Lung (tissue), 12 donors: Measurements from ENCODE around the gene VAMP8. TPM values are rescaled to one million over a fixed set of nuclear protein-coding genes. Genes with fewer than 3 reads are reported as not detected.

ENCODE experiments used
- ATAC-seq: fragments of 200-7000 bp; cut with Tn5 transposase; one replicate; pipeline ENCODE4 v1.9.1; 2020; ENCODE audit warnings: moderate number of reproducible peaks; ENCODE audit not compliant: insufficient read depth, low FRiP score
- DNase-seq, 3 donors: peaks; one replicate each; pipeline ENCODE4 v3.0.0-alpha.2; 2013 to 2017
- H3K27ac ChIP-seq, 2 donors: one replicate each; pipeline ENCODE4 v1.5.1; 2013; ENCODE audit warnings: mild to moderate bottlenecking in 2 of 2, moderate library complexity in 2 of 2, control low read depth in 1 of 2, inconsistent platforms in 1 of 2, low read depth in 1 of 2, low read length in 1 of 2
- H3K27me3 ChIP-seq, 3 donors: one replicate each; pipeline ENCODE4 v1.5.1; 2013; ENCODE audit warnings: low read length in 2 of 3; ENCODE audit not compliant: control insufficient read depth in 3 of 3, insufficient read depth in 3 of 3
- H3K36me3 ChIP-seq, 4 donors: one replicate each; pipeline ENCODE4 v1.5.1; 2013; ENCODE audit warnings: low read length in 4 of 4, mild to moderate bottlenecking in 1 of 4, moderate library complexity in 1 of 4; ENCODE audit not compliant: control insufficient read depth in 4 of 4, insufficient read depth in 4 of 4
- H3K4me1 ChIP-seq, 5 donors: one replicate each; pipeline ENCODE4 v1.5.1; 2013; ENCODE audit warnings: low read length in 5 of 5, mild to moderate bottlenecking in 2 of 5, moderate library complexity in 1 of 5; ENCODE audit not compliant: control insufficient read depth in 5 of 5, insufficient read depth in 5 of 5
- H3K4me3 ChIP-seq: one replicate; pipeline ENCODE4 v1.5.1; 2013; ENCODE audit warnings: mild to moderate bottlenecking, control low read depth, moderate library complexity
- H3K9ac ChIP-seq, 2 donors: one replicate each; pipeline ENCODE4 v1.5.1; 2013; ENCODE audit warnings: low read length in 2 of 2, control low read depth in 1 of 2; ENCODE audit not compliant: insufficient read depth in 1 of 2
- H3K9me3 ChIP-seq, 4 donors: one replicate each; pipeline ENCODE4 v1.5.1; 2013; ENCODE audit warnings: low read length in 3 of 4, mild to moderate bottlenecking in 1 of 4, moderate library complexity in 1 of 4; ENCODE audit not compliant: control insufficient read depth in 4 of 4, insufficient read depth in 3 of 4
- CTCF ChIP-seq: IDR thresholded peaks from 2 replicates; pipeline ENCODE4 v1.5.1; 2012; ENCODE audit warnings: mild to moderate bottlenecking; ENCODE audit errors: control extremely low read depth, extremely low read depth
- WGBS, 2 donors: extraction: QIAGEN DNeasy Blood & Tissue Kit; methylation state at CpG; one replicate each; pipeline ENCODE4 v1.1.7; 2013; 5-methylcytosine and 5-hydroxymethylcytosine counted together
- polyA plus RNA-seq, 2 donors: library from polyadenylated mRNA; stranded (reverse); fragments of 200-250 nt; gene quantifications; one replicate each; pipeline ENCODE4 v1.2.1, GENCODE V29; 2013
- total RNA-seq, 2 donors: library from RNA; depleted of rRNA in 1 of 2; stranded (reverse); fragments of >200 nt in 1 of 2; gene quantifications; one replicate each; pipeline ENCODE4 v1.2.1, GENCODE V29; 2014 to 2021
- donor health status: control.
- donor health status: control.
- donor health status: Bipolar disorder and iron deficiency.
- donor health status: healthy.
- donor health status: DM: yes; HTN: yes; CAD: no.

The VAMP8 gene
- total and polyA plus RNA-seq, 4 donors, result 64.0 to 626 (median 320) TPM

GRCh38 chr2:85600235-85600575 is 22.8 kb downstream of the VAMP8 start:
- 91 to 98% methylated on average over 3 of the region's 3 CpGs for WGBS, 2 donors
- Histone ChIP-seq H3K27me3 (no peaks in the 10 kb centered on the region), H3K4me1 (peaks cover 12 to 27% (median 23%) of the 10 kb centered on the region in 5 donors), H3K36me3 (peaks cover 0 to 33% (median 12%) of the 10 kb centered on the region in 4 donors), H3K9ac (no peak overlapping the region), H3K27ac (peak overlapping the region in 1 of 2 donors; percentile 7), H3K9me3 (no peaks in the 10 kb centered on the region), H3K4me3 (no peak overlapping the region)
- ATAC-seq, result no peak
- no peak for TF ChIP-seq CTCF
- no peak for DNase-seq

- Histone ChIP-seq H3K4me1 (peaks cover 12 to 35% (median 27%) of the 10 kb centered on the region in 5 donors), H3K27ac (peak overlapping the region in 1 of 2 donors; percentile 71)
- no peak for ATAC-seq
Observed at GRCh38 chr2:85600951-85601770, 23.8 kb downstream of the VAMP8 start.

DNA sequence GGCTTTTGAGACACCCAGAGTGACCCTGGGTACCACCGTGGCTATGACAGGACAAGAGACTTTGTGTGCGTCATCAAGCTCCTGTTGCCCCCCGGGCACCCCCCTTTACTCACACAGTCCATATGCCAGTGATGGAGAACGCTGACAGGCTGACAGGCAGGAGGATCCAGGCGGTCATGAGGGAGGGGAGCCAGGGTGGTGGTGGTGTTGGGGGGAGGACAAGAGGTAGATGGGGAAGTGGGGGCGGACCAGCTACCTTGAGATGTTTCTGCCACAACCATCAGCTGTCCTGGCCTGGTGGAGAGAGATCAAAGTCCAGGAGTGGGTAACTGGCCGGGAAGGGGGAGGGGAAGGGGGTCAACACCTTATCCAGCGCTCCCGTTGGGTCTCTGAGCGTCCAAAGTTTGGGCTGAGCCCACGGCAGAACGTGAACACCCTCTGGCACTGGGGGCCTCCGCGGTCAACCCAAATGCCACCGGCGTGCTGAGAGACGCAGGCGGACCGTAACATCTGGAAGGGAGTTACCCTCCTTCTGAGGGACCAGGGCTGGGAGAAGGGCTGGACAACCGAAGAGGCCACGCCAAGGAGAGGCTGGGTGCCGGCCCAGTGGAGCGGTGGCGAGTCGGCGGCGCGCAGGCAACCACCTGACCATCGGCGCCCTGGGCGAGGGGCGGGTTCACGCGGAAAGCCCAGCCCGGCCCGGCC is 24.5 kb downstream of the VAMP8 start:
- ATAC-seq (peak; percentile 51), DNase-seq (peak in 2 of 3 donors; percentile 21 to 29)
- H3K27ac ChIP-seq, result peak overlapping the region; percentile 71 to 88
- H3K4me1 ChIP-seq, result peaks cover 10 to 34% (median 21%) of the 10 kb centered on the region in 5 donors
- 4 to 6% methylated on average over 30 to 36 of the region's 36 CpGs for WGBS, 2 donors
- H3K36me3 ChIP-seq, result peaks cover 0 to 29% (median 10%) of the 10 kb centered on the region in 4 donors
- peak overlapping the region in 1 of 2 donors; percentile 49 for H3K9ac ChIP-seq
- H3K9me3 ChIP-seq, result no peaks in the 10 kb centered on the region
- no peak for TF ChIP-seq CTCF
- H3K4me3 ChIP-seq, result peak overlapping the region; percentile 63
- H3K27me3 ChIP-seq, result no peaks in the 10 kb centered on the region

More at GRCh38 chr2:85600951-85601770, 23.8 kb downstream of the VAMP8 start:
- 74 to 84% methylated on average over 6 of the region's 6 CpGs for WGBS, 2 donors
- no peak for DNase-seq
- no peak overlapping the region for H3K9ac ChIP-seq
- no peaks in the 10 kb centered on the region for H3K27me3 ChIP-seq
- peak overlapping the region; percentile 63 for H3K4me3 ChIP-seq
- H3K36me3 ChIP-seq, result peaks cover 0 to 33% (median 12%) of the 10 kb centered on the region in 4 donors
- no peaks in the 10 kb centered on the region for H3K9me3 ChIP-seq
- no peak for TF ChIP-seq CTCF
